HG02798 (cell line): Measurements from ENCODE around the gene MTLN.
A peak's percentile ranks its signal among the peaks of the same experiment; 100 is the strongest.
"Not testable (repeated sequence)": the region's sequence is repeated elsewhere in the genome, so short reads cannot be mapped to it uniquely, and the experiment has no call there.

Experiments
- ATAC-seq: cut with Tn5 transposase; IDR thresholded peaks from one replicate; pipeline ENCODE4 v1.9.1; 2021; ENCODE audit warnings: mild to moderate bottlenecking; ENCODE audit not compliant: unreplicated experiment, poor library complexity

The MTLN gene

DNA sequence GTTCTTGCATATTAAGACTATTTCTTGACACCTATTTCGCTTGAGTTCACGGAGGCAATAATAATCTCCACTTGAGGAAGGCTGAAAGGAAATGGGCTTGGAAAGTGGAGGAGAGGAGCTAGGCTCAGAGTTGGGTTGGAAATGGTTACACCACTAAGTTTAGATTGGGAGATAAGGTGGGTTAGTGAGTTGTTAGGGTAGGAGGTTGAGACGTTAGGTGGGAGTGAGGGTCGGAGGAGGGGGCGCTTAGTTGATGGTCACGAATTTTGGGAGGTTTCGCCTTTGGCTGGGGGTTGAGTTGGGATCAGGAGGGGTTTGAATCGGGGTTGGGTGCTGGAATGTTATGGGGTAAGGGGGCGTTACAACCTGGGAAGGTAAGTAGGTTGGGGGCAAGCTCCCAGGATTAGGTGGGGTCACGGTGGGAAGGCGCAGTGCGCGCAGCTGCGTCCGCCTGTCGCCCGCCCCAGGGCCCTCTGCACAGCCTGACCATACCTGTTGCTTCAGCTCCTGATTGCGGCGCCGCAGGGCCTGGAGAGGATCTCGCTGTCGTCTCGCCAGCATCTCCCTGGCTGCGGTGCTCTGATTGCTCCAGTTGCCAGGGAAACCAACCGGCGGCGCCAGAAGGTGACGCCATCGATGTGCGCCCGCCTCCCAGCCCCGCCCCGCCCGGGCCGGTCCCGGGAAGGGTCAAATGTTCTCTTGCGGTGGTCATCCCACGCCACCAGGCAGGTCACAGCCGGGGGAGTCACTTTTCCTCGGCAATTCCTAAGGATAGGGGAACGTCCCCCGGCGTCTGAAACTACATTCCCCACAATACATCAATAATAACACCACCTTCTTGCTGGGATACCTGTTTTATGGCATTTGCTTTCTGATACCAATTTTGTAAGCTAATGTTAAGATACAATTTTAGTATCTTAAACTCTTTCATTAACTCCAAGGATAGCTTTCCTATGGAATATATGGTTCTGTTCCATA, 7.7 kb downstream of the MTLN start, which contains the start of gene NPHP1:
Gene NPHP1 (minus strand): TSS at position 606 of the 978 bp plus-strand sequence. CDS start 45 bp downstream, at position 561.
- ATAC-seq = peak; percentile 97

DNA sequence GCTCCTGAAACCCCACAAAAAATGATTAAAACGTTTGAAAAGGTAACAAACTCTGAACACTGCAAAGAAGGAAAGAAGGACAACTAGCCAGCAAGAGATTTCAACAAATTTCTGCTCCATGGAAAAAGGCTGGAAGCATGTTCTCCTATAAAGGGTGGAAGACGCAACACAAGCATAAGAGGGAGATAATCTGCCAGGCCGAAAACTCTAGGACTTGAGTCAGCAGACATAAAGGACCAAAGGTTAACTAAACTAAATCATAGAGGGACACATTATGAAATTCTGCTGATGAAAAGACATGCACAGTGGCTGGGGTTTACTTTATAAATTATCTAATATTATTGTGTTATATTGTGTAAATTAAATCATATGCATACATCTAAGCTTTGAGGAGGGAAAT, 14.3 kb downstream of the MTLN start:
- no peak for ATAC-seq

GRCh38 chr2:110197452-110197851, 14.9 kb downstream of the MTLN start:
- no peak for ATAC-seq

DNA sequence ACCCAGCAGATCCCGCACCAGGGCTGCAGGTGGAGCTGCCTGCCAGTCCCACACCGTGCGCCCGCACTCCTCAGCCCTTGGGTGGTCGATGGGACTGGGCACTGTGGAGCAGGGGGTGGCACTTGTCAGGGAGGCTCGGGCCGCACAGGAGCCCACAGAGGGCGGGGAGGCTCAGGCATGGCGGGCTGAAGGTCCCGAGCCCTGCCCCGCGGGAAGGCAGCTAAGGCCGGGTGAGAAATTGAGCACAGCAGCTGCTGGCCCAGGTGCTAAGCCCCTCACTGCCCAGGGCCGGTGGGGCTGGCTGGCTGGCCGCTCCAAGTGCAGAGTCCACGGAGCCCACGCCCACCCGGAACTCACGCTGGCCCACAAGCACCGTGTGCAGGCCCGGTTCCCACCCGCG, 22.2 kb downstream of the MTLN start:
- ATAC-seq = not testable (repeated sequence)

DNA sequence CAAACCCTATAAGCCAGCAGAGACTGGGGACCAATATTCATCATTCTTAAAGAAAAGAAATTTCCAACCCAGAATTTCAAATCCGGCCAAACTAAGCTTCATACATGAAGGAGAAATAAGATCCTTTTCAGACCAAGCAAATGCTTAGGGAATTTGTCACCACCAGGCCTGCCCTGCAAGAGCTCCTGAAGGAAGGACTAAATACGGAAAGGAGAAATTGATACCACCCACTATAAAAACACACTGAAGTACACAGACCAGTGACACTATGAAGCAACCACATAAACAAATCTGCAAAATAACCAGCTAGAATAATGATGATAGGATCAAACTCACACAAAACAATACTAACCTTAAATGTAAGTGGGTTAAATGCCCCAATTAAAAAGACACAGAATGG, 29.9 kb downstream of the MTLN start:
- ATAC-seq = no peak

DNA sequence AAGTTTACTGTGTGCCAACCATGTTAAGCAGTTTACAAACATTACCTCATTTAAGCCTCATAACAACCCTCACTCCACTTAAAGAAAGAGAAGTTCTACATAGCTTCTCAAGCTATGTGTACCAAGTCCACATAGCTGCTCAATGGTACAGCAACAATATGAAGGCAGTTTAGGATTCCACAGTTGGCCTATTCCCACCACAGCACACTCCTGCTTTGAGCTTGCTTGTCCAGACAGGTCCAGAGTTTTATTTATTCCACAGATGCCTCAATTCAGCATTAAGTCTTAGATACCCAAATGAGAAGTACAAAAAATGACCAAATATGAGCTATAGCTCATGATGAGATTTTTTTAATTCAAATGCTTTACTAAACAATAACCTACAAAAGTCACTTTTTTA, 32.3 kb downstream of the MTLN start:
- no peak for ATAC-seq

DNA sequence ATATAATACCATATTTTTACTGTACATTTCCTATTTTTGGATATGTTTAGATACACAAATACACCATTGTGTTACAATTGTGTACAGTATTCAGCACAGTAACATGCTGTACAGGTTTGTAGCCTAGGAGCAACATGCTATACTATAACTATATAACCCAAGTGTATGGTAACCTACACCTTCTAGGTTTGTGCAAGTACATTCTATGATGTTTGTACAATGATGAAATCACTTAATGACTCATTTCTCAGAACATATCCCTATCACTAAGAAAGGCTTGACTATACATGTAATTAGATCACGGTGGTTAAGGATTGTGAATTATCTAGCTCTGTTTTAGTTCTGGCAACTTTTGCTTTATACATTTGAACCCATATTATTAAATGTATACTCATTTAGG, 38.8 kb downstream of the MTLN start:
- no peak for ATAC-seq

- no peak for ATAC-seq
These were observed 39.8 kb downstream of the MTLN start for GRCh38 chr2:110172506-110172905.

DNA sequence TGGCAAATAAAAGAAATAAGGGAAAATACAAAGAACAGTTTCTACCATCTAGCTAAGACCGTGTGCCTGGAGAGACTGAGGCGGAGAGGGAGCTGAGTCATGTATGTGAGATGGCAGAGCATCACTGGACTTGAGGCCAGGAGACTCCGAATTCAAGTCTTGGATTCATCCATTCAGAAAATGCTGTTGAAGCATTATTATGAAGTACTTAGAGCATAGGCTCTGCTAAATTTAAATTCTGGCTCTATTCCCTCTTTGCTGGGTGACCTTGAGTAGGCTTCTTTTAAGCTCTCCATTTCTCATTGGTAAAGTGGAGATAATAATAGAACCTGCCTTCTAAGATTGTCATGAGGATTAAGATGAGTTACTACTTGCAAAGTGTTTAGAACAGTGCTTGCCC, 42.2 kb downstream of the MTLN start:
- ATAC-seq = no peak

DNA sequence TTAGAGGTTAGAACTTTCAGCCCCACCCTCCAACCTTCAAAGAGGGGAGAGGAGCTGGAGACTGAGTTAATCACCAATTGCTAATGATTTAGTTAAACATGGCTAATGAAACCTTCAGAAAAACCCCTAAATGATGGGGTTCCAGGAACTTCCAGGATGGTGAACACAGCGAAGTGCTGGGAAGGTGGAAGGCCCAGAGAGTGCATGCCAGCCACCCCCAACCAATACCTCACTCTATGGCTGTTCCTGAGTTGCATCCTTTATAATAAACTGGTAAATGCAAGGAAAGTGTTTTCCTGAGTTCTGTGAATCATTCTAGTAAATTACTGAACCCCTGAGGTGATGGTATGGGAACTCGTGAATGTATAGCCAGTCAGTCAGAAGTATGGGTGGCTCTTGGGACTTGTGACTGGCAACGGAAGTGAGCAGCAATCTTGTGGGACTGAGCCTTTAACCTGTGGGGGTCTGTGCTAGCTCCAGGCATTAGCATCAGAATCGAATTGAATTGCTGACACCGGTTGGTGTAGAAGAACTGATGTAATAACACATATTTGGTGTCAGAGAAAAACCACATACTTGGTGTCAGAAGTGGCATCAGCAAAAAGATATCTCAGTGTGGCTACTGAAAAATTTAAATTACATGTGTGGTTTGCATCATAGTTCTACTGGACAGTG, 44.9 kb downstream of the MTLN start:
- no peak for ATAC-seq

DNA sequence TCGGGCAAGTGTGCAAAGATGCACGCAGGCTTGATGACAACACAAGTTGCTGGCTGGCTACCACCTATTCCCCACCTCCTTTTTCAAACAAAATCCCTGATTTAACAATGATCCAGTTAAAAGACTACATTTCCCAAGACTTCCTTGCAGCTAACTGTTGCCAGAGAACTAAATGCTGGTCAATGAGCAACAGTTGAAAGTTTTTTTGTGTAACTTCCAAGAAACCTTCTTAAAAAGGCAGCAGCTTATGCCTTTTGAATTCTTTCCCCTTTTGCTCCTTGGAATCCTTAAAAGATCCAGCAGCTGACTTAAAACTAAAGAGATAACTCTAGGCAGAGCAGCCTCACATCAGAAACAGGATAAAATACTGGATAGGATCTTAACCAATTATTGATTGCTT, 46.1 kb downstream of the MTLN start:
- ATAC-seq = no peak
